ENCODE data around the gene GRPEL1. TPM values are rescaled to one million over a fixed set of nuclear protein-coding genes. Genes with fewer than 3 reads are reported as not detected.
A peak's percentile ranks its signal among the peaks of the same experiment; 100 is the strongest.

Gene GRPEL1
- total RNA-seq, 1 donor from 2014 or later, result 100 TPM

GRCh38 chr4:7068279-7068842 is 497 bp upstream of the GRPEL1 start:
- no peaks in the 10 kb centered on the region for H3K9me3 Mint-ChIP-seq
- intact Hi-C loops (cut with micrococcal nuclease), result loop anchor here (1.0 kb wide), 8 partner anchors 25 to 428 kb away; partner anchors contain the start of genes MRFAP1, TADA2B and TBC1D14
- H3K27ac Mint-ChIP-seq, result peak overlapping the region; percentile 94
- H3K27me3 Mint-ChIP-seq, result peaks cover 15% of the 10 kb centered on the region
- no peak for DNase-seq
- H3K36me3 Mint-ChIP-seq (ENCODE audit: low read depth), result peaks cover 31% of the 10 kb centered on the region
- peak overlapping the region; percentile 90 for H3K4me3 Mint-ChIP-seq
- H3K4me1 Mint-ChIP-seq, result peaks cover 29% of the 10 kb centered on the region

- H3K27me3 Mint-ChIP-seq, result peaks cover 10% of the 10 kb centered on the region
- intact Hi-C loops (cut with micrococcal nuclease), result no loop called here
- DNase-seq, result no peak
- H3K36me3 Mint-ChIP-seq (ENCODE audit: low read depth), result peaks cover 42% of the 10 kb centered on the region
- peaks cover 29% of the 10 kb centered on the region for H3K4me1 Mint-ChIP-seq
- H3K27ac Mint-ChIP-seq, result peak overlapping the region; percentile 89
- H3K9me3 Mint-ChIP-seq, result no peaks in the 10 kb centered on the region
- H3K4me3 Mint-ChIP-seq, result peak overlapping the region; percentile 90
These were observed 775 bp downstream of the GRPEL1 start for GRCh38 chr4:7067126-7067451.

- Mint-ChIP-seq H3K27me3 (peaks cover 6% of the 10 kb centered on the region), H3K36me3 (ENCODE audit: low read depth) (peaks cover 47% of the 10 kb centered on the region), H3K4me1 (peaks cover 29% of the 10 kb centered on the region), H3K27ac (peak overlapping the region; percentile 89), H3K9me3 (no peaks in the 10 kb centered on the region), H3K4me3 (peak overlapping the region; percentile 90)
- intact Hi-C loops (cut with micrococcal nuclease), result no loop called here
- peak; percentile 57 for DNase-seq
These were observed 1.4 kb downstream of the GRPEL1 start for GRCh38 chr4:7066493-7066892.

GRCh38 chr4:7066006-7066405 is 1.9 kb downstream of the GRPEL1 start:
- no peaks in the 10 kb centered on the region for H3K9me3 Mint-ChIP-seq
- peaks cover 2% of the 10 kb centered on the region for H3K27me3 Mint-ChIP-seq
- H3K4me3 Mint-ChIP-seq, result peak overlapping the region; percentile 90
- H3K4me1 Mint-ChIP-seq, result peaks cover 29% of the 10 kb centered on the region
- intact Hi-C loops (cut with micrococcal nuclease), result no loop called here
- DNase-seq, result no peak
- H3K36me3 Mint-ChIP-seq (ENCODE audit: low read depth), result peaks cover 52% of the 10 kb centered on the region
- H3K27ac Mint-ChIP-seq, result no peak overlapping the region

- intact Hi-C loops (cut with micrococcal nuclease), result no loop called here
- Mint-ChIP-seq H3K4me3 (no peak overlapping the region), H3K36me3 (ENCODE audit: low read depth) (peaks cover 70% of the 10 kb centered on the region), H3K4me1 (peaks cover 23% of the 10 kb centered on the region), H3K9me3 (no peaks in the 10 kb centered on the region), H3K27ac (no peak overlapping the region), H3K27me3 (no peaks in the 10 kb centered on the region)
- no peak for DNase-seq
These were observed 4.5 kb downstream of the GRPEL1 start for GRCh38 chr4:7063362-7063761.

GRCh38 chr4:7062816-7063215 is 5.0 kb downstream of the GRPEL1 start:
- H3K27ac Mint-ChIP-seq, result no peak overlapping the region

GRCh38 chr4:7061815-7062214 is 6.0 kb downstream of the GRPEL1 start:
- no peak for DNase-seq
- intact Hi-C loops (cut with micrococcal nuclease), result no loop called here
- Mint-ChIP-seq H3K9me3 (no peaks in the 10 kb centered on the region), H3K27ac (no peak overlapping the region), H3K4me3 (no peak overlapping the region), H3K27me3 (no peaks in the 10 kb centered on the region), H3K4me1 (peaks cover 19% of the 10 kb centered on the region), H3K36me3 (ENCODE audit: low read depth) (peaks cover 68% of the 10 kb centered on the region)

More at GRCh38 chr4:7062816-7063215, 5.0 kb downstream of the GRPEL1 start:
- no peak for DNase-seq
- Mint-ChIP-seq H3K27me3 (no peaks in the 10 kb centered on the region), H3K36me3 (ENCODE audit: low read depth) (peaks cover 71% of the 10 kb centered on the region), H3K9me3 (no peaks in the 10 kb centered on the region), H3K4me3 (no peak overlapping the region), H3K4me1 (peaks cover 23% of the 10 kb centered on the region)
- intact Hi-C loops (cut with micrococcal nuclease), result no loop called here

- peaks cover 12% of the 10 kb centered on the region for H3K4me1 Mint-ChIP-seq
- H3K27ac Mint-ChIP-seq, result no peak overlapping the region
- H3K36me3 Mint-ChIP-seq (ENCODE audit: low read depth), result peaks cover 67% of the 10 kb centered on the region
- DNase-seq, result no peak
- intact Hi-C loops (cut with micrococcal nuclease), result no loop called here
- no peak overlapping the region for H3K4me3 Mint-ChIP-seq
- no peaks in the 10 kb centered on the region for H3K9me3 Mint-ChIP-seq
- no peaks in the 10 kb centered on the region for H3K27me3 Mint-ChIP-seq
These were observed 7.3 kb downstream of the GRPEL1 start for GRCh38 chr4:7060346-7061150.

- intact Hi-C loops (cut with micrococcal nuclease), result no loop called here
These were observed 8.2 kb downstream of the GRPEL1 start for GRCh38 chr4:7059662-7060061.

GRCh38 chr4:7058792-7059191 is 9.1 kb downstream of the GRPEL1 start:
- intact Hi-C loops (cut with micrococcal nuclease), result no loop called here
- no peak overlapping the region for H3K27ac Mint-ChIP-seq
- no peaks in the 10 kb centered on the region for H3K27me3 Mint-ChIP-seq
- no peak overlapping the region for H3K4me3 Mint-ChIP-seq
- H3K9me3 Mint-ChIP-seq, result no peaks in the 10 kb centered on the region
- no peaks in the 10 kb centered on the region for H3K4me1 Mint-ChIP-seq
- DNase-seq, result no peak
- H3K36me3 Mint-ChIP-seq (ENCODE audit: low read depth), result peaks cover 62% of the 10 kb centered on the region

More at GRCh38 chr4:7059662-7060061, 8.2 kb downstream of the GRPEL1 start:
- no peak for DNase-seq
- Mint-ChIP-seq H3K4me3 (no peak overlapping the region), H3K4me1 (peaks cover 6% of the 10 kb centered on the region), H3K36me3 (ENCODE audit: low read depth) (peaks cover 61% of the 10 kb centered on the region), H3K27ac (no peak overlapping the region), H3K9me3 (no peaks in the 10 kb centered on the region), H3K27me3 (no peaks in the 10 kb centered on the region)

- intact Hi-C loops (cut with micrococcal nuclease), result no loop called here
- Mint-ChIP-seq H3K27ac (no peak overlapping the region), H3K36me3 (ENCODE audit: low read depth) (peaks cover 39% of the 10 kb centered on the region), H3K4me1 (peaks cover 8% of the 10 kb centered on the region), H3K27me3 (no peaks in the 10 kb centered on the region), H3K9me3 (no peaks in the 10 kb centered on the region), H3K4me3 (no peak overlapping the region)
- no peak for DNase-seq
These were observed 11.9 kb downstream of the GRPEL1 start for GRCh38 chr4:7055990-7056325.

GRCh38 chr4:7055111-7055989 is 12.5 kb downstream of the GRPEL1 start:
- DNase-seq, result no peak
- Mint-ChIP-seq H3K9me3 (no peaks in the 10 kb centered on the region), H3K27me3 (no peaks in the 10 kb centered on the region), H3K27ac (no peak overlapping the region), H3K36me3 (ENCODE audit: low read depth) (peaks cover 35% of the 10 kb centered on the region), H3K4me3 (no peak overlapping the region), H3K4me1 (peaks cover 8% of the 10 kb centered on the region)
- intact Hi-C loops (cut with micrococcal nuclease), result no loop called here

GRCh38 chr4:7054106-7054880 is 13.6 kb downstream of the GRPEL1 start:
- intact Hi-C loops (cut with micrococcal nuclease), result no loop called here
- Mint-ChIP-seq H3K36me3 (ENCODE audit: low read depth) (peaks cover 29% of the 10 kb centered on the region), H3K4me1 (peaks cover 8% of the 10 kb centered on the region), H3K9me3 (no peaks in the 10 kb centered on the region), H3K27me3 (no peaks in the 10 kb centered on the region), H3K27ac (no peak overlapping the region), H3K4me3 (no peak overlapping the region)
- DNase-seq, result no peak

Measured in activated CD4-positive, alpha-beta T cell treated with anti-CD3 and anti-CD28 coated beads, Interleukin-2, amount 10 ng/mL, durations not matched to agents 24 days and 14 days (primary cell).